ENCODE measurements around the gene CMTM7. TPM values are rescaled to one million over a fixed set of nuclear protein-coding genes. Genes with fewer than 3 reads are reported as not detected.

The CMTM7 gene
- total and polyA plus RNA-seq, 2 of the 8 experiments (the other 6 are each of a cell fraction or from before 2014, with no cell fraction given): 33.3 to 65.8 TPM

- no peak for TF ChIP-seq CHD7 (IDR thresholded peaks at IDR 0.05; ENCODE audit: insufficient replicate concordance, low read length)
- TF ChIP-seq SUZ12 (IDR thresholded peaks at IDR 0.05; ENCODE audit: low read length): no peak
- TF ChIP-seq ATF3 (IDR thresholded peaks at IDR 0.05; ENCODE audit: insufficient read depth, low read depth, low read length): no peak
- TF ChIP-seq SIX5 (IDR thresholded peaks at IDR 0.05; ENCODE audit: low read depth, low read length): no peak
- TF ChIP-seq POLR2AphosphoS5 (IDR thresholded peaks at IDR 0.05; ENCODE audit: low read depth, low read length): no peak
Measured at GRCh38 chr3:32481791-32482631, 90.4 kb downstream of the CMTM7 start (continued).
